ENCODE measurements around the gene SMS. TPM values are rescaled to one million over a fixed set of nuclear protein-coding genes. Genes with fewer than 3 reads are reported as not detected.
"Not testable (repeated sequence)": the region's sequence is repeated elsewhere in the genome, so short reads cannot be mapped to it uniquely, and the experiment has no call there.

SMS gene
- total RNA-seq, result 67.0 TPM

DNA sequence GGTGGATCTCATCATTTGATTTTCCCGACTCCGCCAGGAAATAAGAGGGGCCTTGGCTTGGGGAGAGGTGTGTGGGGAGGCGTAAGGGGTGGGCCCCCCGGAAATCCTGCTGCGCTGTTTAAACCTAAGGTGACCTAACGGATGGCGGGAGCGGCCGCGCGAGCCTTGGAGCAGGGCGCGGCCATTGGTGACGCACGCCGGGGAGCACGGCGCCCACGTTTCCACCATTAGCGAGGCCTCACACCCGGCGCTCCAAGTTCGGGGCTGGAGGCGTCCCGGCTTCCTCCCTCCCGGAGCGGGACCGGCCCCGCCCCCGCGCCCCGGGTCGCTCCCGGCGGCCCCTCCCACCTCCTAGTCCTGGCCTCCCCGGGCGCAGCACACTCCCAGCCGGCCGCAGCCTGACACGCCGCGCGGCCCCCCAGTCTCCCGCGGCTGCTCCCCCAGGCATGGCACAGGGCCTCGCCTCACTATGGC is at the start of gene SMS:
TSS of gene SMS (plus strand) at position 354 of the 474 bp plus-strand sequence. CDS start at position 470, 116 bp downstream.
- peak; percentile 64 for DNase-seq (ENCODE audit: low spot score)

DNA sequence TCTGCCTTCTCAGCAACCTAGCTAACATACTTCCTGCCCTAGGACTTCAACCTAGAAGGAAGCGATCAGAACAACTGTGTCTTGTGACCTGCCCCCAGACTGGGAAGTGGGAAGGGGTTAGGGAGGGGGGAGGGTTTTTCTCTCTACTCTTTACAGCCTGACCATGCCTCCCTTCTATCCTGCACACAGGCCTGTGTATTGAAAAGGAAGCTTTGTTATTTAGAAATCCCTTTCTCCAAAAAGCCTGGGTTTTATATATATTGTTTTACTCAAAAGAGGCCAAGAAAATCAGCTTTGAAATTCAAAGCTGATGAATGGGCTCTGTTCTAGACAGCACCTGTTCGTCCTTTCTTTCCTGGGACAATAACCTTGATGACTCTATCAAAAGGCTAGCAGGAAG is 35.2 kb upstream of the SMS start:
- no peak for DNase-seq (ENCODE audit: low spot score)

DNA sequence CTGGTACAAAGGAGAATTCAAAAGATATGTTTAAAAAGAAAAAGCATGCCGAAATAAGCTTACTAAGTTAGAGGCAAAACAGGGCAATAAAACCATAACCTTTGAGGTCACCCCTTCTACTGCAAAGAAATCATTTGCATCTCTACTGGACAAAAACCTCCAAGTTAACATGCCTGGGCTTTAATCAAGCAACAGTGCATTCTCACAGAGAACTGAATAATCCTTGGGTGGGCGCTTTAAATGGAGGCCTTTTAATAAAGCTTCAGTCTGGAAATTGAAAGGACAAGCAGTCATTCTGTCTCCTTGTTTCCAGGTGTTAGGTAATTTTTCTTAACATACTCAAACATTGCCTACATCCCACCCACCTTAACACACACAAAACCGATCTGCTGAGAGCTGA is 34.6 kb upstream of the SMS start:
- DNase-seq (ENCODE audit: low spot score), result no peak

DNA sequence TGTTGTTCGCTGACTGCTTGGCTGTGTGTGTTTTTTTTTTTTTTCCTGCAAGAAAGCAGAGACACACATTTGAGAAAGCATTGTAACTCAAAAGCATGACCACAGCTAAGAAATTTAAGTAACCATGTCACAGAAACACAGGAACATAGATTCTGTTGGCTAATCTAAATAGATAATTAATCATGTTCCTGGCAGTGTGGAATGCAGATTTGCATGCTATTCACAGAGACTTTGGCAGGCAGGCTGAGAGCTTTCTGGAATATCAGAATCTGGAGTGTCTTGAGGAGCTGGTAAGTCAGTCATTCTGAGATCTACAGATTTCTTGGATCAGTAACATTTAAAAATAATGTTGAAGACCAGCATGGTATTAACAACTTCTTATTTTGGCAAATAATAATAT is 33.2 kb upstream of the SMS start:
- DNase-seq (ENCODE audit: low spot score), result peak; percentile 12

DNA sequence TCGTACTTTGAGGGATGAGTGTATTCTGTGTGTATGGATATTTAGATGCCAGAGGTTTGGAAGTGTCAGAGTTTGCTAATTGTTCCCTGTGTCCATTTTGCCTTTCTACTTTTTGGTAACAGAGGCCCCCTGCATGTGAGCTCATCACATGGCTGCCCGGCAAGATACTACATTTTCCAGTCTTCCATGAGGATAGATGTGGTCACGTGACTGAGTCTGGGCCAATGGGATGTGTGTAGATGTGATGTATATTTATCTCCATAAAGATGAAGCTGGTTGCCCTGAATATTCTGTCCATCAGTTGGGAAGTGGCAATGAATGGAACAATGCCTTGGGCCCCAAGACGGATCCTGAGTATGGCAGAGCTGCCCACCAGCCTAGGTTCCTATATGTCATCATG is 29.0 kb upstream of the SMS start:
- DNase-seq (ENCODE audit: low spot score), result no peak

DNA sequence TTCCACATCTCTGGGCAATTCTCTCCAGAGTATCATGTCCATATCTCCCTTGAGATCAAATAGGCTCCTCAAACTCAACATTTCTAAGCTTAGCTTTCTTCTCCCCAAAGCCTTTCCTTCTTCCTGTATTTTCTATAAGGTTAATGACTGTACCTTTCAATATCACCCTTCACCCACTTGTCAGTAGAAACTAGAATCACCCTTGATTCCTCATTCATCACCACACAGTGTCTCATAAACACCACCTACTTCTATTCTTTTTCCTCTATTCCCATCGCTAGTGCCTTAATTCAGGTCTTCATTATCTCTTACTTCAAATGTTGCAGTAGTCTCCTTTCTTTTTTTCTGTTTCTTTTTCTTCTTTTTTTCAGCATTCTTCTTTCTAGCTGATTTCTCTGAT is 28.3 kb upstream of the SMS start:
- DNase-seq (ENCODE audit: low spot score), result no peak

DNA sequence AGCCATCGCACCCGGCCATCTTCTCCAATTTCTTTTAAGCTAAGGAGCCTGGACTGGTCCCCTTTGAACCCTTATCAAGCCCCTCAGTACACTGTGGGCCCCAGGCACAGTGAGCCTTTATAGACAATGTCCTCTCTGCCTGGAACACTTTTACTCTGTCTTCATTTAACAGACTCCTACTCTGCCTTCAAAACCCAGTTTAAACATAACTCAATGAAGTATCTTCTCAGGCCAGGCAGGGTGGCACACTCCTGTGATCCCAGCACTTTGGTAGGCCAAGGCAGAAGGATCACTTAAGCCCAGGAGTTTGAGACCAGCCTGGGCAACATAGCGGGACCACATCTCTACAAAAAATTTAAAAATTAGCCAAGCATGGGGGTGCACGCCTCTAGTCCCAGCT is 27.5 kb upstream of the SMS start:
- no peak for DNase-seq (ENCODE audit: low spot score)

DNA sequence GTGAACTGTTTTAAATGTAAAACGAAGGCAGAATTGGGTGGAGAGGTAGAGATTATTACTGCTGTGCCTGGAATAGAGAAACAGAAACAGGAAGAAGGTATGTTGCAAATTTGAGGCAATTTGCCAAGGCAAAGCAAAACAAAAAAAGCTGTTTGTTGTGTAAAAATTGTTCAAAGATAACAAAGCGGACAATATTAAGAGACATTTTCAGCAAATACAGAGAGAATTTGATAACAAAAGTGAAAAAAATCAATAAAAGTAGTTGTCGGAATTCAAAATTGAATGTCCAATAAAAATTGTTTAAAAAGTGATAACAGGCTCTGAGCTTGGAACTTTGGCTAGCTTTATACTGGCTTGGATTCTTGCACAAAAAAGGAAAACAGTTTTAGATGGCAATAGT is 14.4 kb upstream of the SMS start:
- DNase-seq (ENCODE audit: low spot score), result no peak

DNA sequence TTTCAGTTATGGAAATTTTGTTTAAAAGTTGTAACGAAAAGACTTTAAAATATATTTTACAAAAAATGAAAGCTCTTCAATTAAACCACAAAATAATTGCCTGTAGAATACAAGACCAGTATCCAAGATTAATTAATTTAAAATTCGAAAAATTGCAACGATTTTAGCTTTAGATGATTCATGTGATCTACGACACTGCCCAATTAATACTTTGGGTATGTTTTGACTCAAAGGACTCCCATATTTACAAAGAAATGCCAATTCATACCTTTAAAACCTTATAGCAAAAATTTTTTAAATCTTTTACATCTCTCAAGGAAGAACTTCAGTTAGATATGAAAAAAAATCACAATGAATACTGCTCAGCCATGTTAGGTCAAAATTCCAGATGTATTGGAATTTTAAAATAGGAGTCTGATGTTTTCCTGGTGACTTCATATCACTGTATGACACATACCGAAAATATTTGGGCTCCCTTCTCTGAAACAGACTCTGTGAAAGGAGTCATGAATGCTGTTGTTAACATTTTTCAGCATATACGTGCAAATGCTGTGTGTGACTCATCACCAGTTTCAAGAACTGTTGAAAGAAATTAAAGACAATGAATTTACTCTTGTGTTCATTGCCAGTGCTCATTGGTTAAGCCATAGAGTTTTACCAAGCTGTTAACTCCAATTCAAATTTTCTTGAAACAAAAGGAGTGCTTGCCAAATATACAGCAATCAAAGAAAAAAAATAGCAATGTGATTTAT is 13.8 kb upstream of the SMS start:
- DNase-seq (ENCODE audit: low spot score), result no peak

DNA sequence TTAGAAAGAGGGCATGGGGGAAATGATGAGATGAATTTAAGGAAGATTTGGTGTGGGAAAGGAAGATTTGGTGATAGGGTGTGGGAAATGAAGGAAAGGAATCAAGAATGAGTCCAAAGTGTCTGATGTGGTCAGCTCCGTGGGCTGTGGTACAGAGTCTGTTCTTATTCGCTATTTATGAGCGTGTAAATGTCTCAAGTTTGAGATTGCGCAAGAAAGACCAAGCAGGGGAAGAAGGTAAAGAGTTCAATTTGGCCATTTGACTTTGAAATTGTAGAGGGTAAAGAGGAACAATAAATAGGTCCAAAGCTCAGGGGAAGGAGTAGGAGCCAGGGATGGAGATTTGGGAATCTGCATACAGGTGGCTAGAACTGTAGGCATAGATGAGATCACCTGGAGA is 11.3 kb upstream of the SMS start:
- DNase-seq (ENCODE audit: low spot score), result no peak

DNA sequence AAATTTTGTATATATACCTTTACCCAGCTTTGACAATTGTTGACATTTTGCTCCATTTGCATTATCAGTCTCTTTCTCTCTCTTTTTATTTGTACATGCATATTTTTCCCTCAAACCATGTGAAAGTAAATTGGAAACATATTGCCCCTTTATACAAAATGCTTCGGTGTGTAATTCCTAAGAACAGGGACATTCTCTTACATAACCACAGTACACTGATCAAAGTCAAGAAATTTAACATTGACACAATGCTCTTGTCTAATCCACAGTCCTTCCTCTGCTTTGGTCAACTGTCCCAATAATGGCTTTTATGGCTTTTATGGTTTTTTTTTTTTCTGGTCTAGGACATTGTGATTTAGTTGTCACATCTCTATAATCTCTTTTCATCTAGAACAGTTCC is 9.5 kb upstream of the SMS start:
- no peak for DNase-seq (ENCODE audit: low spot score)

DNA sequence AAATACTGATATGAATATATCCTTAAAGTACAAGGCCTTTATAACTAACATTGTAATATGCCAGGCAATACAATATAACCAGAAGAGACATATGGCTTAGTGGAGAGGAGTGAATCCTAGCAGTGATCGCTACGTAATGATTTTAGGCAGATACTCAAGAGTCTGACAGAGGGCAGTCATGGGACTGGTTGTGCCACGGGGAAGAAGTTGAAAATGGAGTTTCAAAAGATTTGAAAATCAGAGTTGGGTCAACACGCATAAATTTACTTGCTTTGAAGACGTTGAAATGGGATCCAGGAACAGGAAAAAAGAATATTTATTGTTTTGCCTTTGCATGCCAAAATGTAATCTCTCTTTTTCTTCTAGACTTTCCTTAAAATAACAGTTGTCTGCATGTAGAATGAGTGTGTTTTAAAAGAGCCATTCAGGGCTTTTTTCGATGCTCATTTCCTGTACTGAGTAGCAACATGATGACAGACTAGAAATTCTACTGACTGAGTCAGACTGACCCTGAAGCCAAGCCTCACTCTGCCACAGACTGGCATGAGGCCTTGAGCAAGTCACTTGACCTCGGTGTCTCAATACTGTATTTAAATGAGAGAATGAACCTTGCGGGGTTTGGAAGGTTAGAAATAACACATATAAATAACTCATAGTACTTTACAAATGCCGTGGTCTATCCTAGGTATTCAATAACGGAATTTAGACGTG is 8.1 kb upstream of the SMS start:
- no peak for DNase-seq (ENCODE audit: low spot score)

DNA sequence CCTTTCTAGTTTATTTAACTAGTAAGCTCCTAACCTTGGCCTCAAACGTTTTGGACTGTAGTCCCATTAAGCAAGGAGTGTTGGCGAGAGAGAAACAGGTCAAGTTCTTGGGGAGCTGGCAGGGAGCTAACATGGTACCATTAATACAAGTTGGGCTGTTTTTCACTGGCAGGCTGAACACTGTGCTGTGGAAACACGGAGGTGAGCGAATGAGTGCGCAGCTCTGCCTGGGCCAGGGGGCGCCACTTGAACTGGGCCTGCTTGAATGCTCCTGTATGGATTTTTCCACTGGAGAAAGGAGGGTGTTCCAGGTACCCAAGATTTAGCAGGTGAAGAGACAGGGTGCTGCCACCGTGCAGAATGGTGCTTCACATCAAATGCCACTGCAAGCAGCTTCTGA is 7.4 kb upstream of the SMS start:
- DNase-seq (ENCODE audit: low spot score), result no peak

DNA sequence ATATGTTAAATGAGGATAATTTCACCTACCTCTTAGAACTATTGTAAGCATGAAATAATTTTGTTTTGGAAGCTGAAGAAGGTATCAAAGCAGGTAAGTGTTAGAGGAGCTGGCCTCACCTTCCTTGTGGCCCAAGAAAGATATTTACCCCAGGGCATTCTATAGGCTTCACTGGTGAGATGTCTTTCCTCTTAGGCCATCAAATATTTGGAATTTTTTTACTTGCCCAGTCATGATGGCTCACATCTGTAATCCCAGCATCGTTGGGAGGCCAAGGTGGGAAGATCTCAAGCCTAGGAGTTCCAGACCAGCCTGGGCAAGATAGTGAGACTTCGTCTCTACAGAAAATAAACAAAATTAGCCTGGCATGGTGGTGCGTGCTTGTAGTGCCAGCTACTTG is 6.1 kb upstream of the SMS start:
- DNase-seq (ENCODE audit: low spot score), result no peak

DNA sequence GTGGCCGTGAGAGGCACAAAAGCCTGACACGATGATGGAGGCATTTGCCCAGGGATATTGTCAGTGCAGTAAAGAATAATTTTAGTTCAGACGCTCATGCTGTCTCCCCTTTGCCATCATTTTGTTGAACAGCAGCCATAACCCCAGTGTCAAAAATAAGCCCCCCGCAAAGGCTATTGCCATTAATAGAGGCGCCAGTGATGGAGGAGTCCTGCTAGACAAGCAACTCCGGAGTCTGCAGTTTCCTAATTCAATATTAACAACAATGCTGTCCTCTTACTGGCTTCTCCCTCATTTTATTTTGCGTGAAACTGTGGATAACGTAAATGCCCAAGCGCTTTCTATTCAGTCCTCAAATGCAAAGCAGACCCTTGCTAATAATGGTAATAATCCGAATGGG is 603 bp upstream of the SMS start:
- DNase-seq (ENCODE audit: low spot score), result no peak

DNA sequence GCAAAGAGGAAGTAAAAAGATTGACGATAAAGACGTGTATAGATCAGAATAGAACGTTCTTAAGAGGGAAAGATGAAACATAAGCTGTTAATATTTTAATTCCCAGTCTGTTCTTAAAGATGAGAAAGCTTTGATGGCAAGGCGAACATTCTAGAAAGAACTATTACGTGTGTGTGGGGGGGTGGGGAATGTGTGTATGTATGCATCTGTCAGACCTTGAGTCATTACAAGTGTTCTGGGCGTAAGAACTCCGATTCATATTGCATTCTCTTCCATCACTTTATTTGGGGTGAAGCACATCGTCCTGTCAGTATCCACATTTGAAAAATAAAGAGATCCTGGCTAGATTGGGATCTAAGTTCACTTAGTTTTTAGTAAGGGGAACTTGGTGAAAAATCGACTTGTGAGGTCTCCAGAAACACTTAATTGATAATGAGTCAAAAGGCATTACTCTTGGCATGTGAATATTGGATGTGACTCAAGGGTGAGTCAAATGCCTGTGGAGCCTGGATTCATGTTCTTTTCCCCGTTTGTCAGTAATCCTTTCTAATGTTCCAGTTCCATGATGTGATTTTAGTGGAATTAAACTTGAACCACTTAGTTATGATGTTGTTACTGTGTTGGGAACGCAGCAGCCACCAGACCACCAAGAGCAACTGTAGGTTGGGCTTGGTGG is 3.1 kb downstream of the SMS start:
- DNase-seq (ENCODE audit: low spot score), result no peak

DNA sequence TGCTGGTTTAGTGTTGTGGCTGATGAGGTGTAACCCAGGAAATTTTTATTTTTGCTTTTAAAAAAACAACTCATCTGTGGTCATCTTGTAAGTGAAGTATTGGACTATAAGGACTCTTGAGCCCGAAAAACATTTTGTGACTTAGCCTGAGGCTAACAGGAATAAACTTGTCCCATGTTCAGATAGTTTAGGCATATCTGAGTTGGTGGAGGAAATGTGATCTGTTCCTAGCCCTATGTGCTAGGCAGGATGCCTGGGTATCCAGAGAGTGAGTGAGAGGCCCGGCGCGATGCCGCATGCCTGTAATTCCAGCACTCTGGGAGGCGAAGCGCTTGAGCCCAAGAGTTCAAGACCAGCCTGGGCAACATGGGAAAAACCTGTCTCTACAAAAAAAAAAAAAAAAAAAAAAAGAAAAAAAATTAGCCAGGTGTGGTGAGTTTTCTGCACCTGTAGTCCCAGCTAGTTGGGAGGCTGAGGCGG is 3.7 kb downstream of the SMS start:
- DNase-seq (ENCODE audit: low spot score), result no peak

DNA sequence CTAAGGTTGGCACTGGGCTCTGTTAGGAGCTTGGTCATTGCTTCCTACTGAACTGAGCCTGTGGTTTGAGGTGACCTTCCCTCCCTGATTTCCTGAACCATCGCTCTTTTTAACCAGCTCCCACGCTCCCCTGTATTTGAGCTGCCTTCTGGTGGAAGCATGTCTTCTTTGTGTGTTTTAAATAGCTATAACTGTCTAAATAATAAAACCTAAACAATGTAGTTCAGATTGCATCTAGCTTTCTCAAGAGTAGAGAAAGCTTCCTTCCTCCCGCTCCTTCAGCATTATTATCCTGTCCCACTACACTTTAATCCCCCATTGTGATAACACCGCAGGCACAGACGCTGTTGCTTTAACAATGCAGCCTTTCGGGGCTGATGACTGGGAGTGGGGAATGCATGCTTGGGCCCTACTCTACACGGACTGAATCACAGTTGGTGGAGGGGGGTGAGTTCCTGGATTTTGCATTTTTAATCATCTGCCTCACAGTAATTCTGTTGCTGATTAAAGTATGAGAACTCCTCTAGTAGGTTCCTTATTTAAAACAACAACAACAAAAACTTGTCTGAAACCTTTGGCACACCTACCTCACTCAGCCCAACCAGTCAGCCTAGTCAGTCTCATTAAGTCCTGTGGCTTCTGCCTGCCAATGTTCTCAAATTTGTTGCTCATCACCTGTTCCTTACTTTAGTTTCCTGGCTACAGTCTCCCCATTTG is 6.6 kb downstream of the SMS start:
- DNase-seq (ENCODE audit: low spot score), result no peak

DNA sequence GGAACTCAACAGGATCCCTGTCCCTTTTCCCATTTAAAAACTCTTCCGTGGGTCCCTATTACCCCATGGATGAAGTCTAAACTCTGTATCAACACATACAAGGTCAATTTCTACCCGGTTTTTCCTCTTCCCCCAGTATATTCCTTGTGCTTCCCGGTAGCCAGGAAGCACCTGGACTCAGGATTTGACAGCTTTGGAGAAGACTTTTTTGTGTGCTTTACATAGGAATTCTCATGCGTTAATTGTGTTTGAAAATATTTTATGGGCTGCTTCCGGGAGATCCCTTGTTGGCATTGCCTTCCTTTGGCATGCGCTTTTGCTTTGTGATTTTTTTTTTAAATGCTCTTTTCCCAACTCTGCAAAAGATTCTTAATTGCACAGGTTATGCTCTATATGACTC is 7.2 kb downstream of the SMS start:
- DNase-seq (ENCODE audit: low spot score), result no peak

DNA sequence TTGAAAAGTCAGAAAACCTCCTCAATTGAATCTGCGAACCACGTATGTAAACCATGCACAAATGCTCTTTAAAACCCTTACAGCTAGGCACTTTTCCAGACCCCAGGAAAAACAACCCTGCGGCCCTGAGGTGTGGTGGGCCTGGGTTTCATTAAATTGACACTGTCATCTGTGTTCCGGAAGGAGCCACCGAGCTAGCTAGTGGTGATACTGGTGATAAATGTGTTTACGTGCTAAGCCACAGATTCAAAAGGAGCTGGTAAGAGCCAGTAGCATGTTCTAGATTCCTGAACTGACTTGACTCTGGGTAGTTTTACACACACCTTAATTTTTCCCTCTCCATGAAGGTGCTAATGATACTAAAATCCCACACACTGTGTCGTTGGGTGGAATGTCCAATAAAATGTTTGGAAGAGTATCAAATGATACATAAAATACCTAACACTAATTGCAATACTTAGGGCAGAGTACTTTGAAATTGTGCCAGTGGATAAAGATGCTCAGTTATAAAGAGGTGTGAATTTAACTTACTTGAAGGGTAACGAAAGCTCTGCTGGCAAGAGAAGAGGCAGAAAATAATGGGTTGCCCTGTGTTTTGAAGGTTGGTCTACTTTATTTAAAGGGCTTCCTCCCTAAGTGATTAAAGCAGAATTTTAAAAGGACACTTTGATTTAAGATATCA is 8.5 kb downstream of the SMS start:
- no peak for DNase-seq (ENCODE audit: low spot score)

DNA sequence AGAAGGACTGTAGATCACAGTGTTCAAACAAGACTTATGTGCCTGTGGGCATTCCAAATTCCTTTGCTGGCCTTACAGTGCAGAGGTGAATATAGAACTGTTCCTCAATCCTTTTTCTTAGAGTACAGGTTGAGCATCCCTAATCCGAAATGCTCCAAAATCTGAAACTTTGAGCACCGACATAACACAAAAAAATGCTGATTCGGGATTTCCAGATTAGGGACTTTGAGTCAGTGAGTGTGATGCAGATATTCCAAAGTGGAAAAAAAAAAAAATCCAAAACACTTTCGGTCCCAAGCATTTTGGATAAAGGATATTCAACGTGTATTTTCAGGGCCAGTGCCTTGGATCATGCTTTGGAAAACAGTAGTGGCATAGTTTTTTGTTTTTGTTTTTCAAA is 9.2 kb downstream of the SMS start:
- DNase-seq (ENCODE audit: low spot score), result no peak

DNA sequence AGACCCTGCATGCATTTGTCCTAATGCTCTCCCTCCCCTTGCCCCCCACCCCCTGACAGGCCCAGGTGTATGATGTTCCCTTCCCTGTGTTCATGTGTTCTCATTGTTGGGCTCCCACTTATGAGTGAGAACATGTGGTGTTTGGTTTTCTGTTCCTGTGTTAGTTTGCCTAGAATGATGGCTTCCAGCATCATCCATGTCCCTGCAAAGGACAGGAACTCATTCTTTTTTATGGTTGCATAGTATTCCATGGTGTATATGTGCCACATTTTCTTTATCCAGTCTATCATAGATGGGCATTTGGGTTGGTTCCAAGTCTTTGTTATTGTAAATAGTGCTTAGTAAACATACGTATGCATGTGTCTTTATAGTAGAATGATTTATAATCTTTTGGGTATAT is 10.0 kb downstream of the SMS start:
- not testable (repeated sequence) for DNase-seq (ENCODE audit: low spot score)
